ENCODE data around the gene FBXL7. TPM values are rescaled to one million over a fixed set of nuclear protein-coding genes. Genes with fewer than 3 reads are reported as not detected.

Gene FBXL7
- total and polyA plus RNA-seq, 2 of the 8 experiments (the other 6 are each of a cell fraction or from before 2014, with no cell fraction given): 17.7 to 17.8 TPM

DNA sequence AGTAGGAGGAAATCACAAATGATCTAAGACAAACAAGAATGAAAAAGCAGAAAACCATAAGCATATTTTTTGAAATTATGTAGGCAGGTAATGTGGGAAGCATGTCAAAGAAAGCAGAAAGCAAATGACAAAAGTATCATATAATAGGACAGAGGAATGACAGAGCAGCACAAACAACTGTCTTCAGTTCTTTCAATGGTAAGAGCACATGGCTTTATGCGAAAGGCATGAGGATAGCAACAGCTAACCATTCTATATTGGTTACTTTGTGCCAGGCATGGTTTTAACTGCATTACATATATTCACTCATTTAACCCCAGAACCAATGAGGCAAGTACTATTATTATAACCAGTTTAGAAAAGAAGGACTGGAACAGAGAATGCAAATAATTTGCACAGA is 137.4 kb downstream of the FBXL7 start:
- no peak overlapping the region for H3K4me3 ChIP-seq (ENCODE audit: extremely low read depth in 1 of 4, insufficient read depth in 2 of 4, low read depth in 3 of 4, low read length in 4 of 4)
- no peak overlapping the region for H2BK12ac ChIP-seq (ENCODE audit: low read depth, low read length)
- H3K79me1 ChIP-seq (ENCODE audit: low read depth, low read length): no peaks in the 10 kb centered on the region; the same call in 1 of the 2 replicates
- ChIA-PET POLR2A (ENCODE audit: partially characterized antibody) (no interaction called here), CTCF (ENCODE audit: partially characterized antibody) (interaction anchor here (0.9 to 1.2 kb wide), 2 partner anchors 8 to 23 kb away, joined by 3 to 6 read pairs; no protein-coding TSS in a partner anchor)
- no peak overlapping the region for H2BK120ac ChIP-seq (replicated peaks; ENCODE audit: low read depth, low read length)
- no peak for DNase-seq (ENCODE audit: low read depth in 1 of 2, low spot score in 2 of 2)
- TF ChIP-seq RXRA (IDR thresholded peaks at IDR 0.05; ENCODE audit: insufficient read depth, low read depth, low read length): no peak
- no peak for TF ChIP-seq SAP30 (IDR thresholded peaks at IDR 0.05; ENCODE audit: insufficient read depth, insufficient replicate concordance, low read length)
- TF ChIP-seq BACH1 (IDR thresholded peaks at IDR 0.05; ENCODE audit: low read length): no peak
- TF ChIP-seq TBP (IDR thresholded peaks at IDR 0.05; ENCODE audit: low read depth, low read length): no peak
- no peak for TF ChIP-seq ASH2L (IDR thresholded peaks at IDR 0.05; ENCODE audit: low read length)
- TF ChIP-seq SIX5 (IDR thresholded peaks at IDR 0.05; ENCODE audit: low read depth, low read length): no peak
- TF ChIP-seq BCL11A (IDR thresholded peaks at IDR 0.05; ENCODE audit: low read depth in 2 of 2, low read length in 2 of 2): no peak
- no peak for TF ChIP-seq KDM5A (IDR thresholded peaks at IDR 0.05; ENCODE audit: low read length)
- TF ChIP-seq POLR2A (IDR thresholded peaks at IDR 0.05; ENCODE audit: control extremely low read depth in 1 of 2, low read depth in 2 of 2, low read length in 2 of 2): no peak
- TF ChIP-seq, protein P1, sequence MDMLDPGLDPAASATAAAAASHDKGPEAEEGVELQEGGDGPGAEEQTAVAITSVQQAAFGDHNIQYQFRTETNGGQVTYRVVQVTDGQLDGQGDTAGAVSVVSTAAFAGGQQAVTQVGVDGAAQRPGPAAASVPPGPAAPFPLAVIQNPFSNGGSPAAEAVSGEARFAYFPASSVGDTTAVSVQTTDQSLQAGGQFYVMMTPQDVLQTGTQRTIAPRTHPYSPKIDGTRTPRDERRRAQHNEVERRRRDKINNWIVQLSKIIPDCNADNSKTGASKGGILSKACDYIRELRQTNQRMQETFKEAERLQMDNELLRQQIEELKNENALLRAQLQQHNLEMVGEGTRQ (IDR thresholded peaks at IDR 0.05; ENCODE audit: low read length): no peak
- TF ChIP-seq HDAC2 (IDR thresholded peaks at IDR 0.05; ENCODE audit: borderline replicate concordance in 1 of 2, low read depth in 2 of 2, low read length in 2 of 2): no peak
- no peak for TF ChIP-seq KDM1A (IDR thresholded peaks at IDR 0.05; ENCODE audit: borderline replicate concordance, low read length)
- TF ChIP-seq TAF7 (optimal IDR thresholded peaks at IDR 0.05; ENCODE audit: borderline replicate concordance, low read depth, low read length): no peak
- 85% methylated on average over 1 of the region's 1 CpG; no CpG with 5 or more reads in 1 of the 2 experiments for WGBS, 2 experiments (ENCODE audit: extremely low coverage in 1 of 2, insufficient coverage in 1 of 2, insufficient read length in 1 of 2, insufficient replicate concordance in 2 of 2, low coverage in 1 of 2, low lambda C conversion rate in 2 of 2, missing lambda C conversion rate in 1 of 2)
- no peaks in the 10 kb centered on the region for H3K4me1 ChIP-seq (replicated peaks in 1 of 4; ENCODE audit: control insufficient read depth in 3 of 4, insufficient read depth in 4 of 4, low read length in 3 of 4)
- H3K23me2 ChIP-seq (ENCODE audit: low read depth, low read length): no peaks in the 10 kb centered on the region
- H3K56ac ChIP-seq (replicated peaks; ENCODE audit: insufficient read length, low read depth, low read length): no peak overlapping the region
- no peaks in the 10 kb centered on the region for H3K36me3 ChIP-seq (ENCODE audit: control insufficient read depth in 2 of 4, insufficient read depth in 4 of 4, low read length in 3 of 4)
- H3K14ac ChIP-seq (ENCODE audit: insufficient read length): no peak overlapping the region
- H4K5ac ChIP-seq (ENCODE audit: insufficient read length, low read depth, low read length): no peak overlapping the region
- no peak overlapping the region for H3K4me2 ChIP-seq (ENCODE audit: insufficient read depth in 1 of 2, low read depth in 2 of 2, low read length in 2 of 2)
- no peak overlapping the region for H4K8ac ChIP-seq (ENCODE audit: extremely low read depth, insufficient read depth, low read length)
- H3K23ac ChIP-seq (ENCODE audit: insufficient read length): no peak overlapping the region
- no peak overlapping the region for H3K9ac ChIP-seq (replicated peaks in 1 of 4; ENCODE audit: extremely low read depth in 1 of 4, low read depth in 3 of 4, low read length in 3 of 4)
- no peaks in the 10 kb centered on the region for H3K27me3 ChIP-seq (replicated peaks in 1 of 4; ENCODE audit: control insufficient read depth in 3 of 4, extremely low read depth in 1 of 4, insufficient read depth in 3 of 4, low read length in 3 of 4)
- FAIRE-seq: no peak
- no peak overlapping the region for H2AFZ ChIP-seq (ENCODE audit: low read length)
- peaks cover 0 to 6% of the 10 kb centered on the region in 2 experiments; a peak in 1 of 4 replicates for H3K79me2 ChIP-seq (ENCODE audit: control insufficient read depth in 1 of 2, insufficient read depth in 2 of 2, low read length in 2 of 2)
- H3K18ac ChIP-seq (ENCODE audit: extremely low read depth, low read length): no peak overlapping the region
- H2BK15ac ChIP-seq (ENCODE audit: low read length): no peak overlapping the region
- no peak overlapping the region for H2BK5ac ChIP-seq (ENCODE audit: low read depth, low read length)
- H3K9me3 ChIP-seq (ENCODE audit: insufficient read depth in 2 of 2, low read depth in 1 of 2, low read length in 1 of 2): no peaks in the 10 kb centered on the region
- no peak overlapping the region for H3K4ac ChIP-seq (replicated peaks; ENCODE audit: insufficient read length, low read depth, low read length)
- no peak overlapping the region for H2AK5ac ChIP-seq (ENCODE audit: low read depth, low read length)
- H3K27ac ChIP-seq (ENCODE audit: low read depth, low read length): no peak overlapping the region
- H4K20me1 ChIP-seq (replicated peaks in 1 of 2; ENCODE audit: control insufficient read depth in 1 of 2, insufficient read depth in 2 of 2, low read length in 2 of 2): no peaks in the 10 kb centered on the region
- no peak overlapping the region for H4K91ac ChIP-seq (replicated peaks; ENCODE audit: insufficient read length, low read length)
- no peak overlapping the region for H2BK20ac ChIP-seq (ENCODE audit: low read length)

Measured in H1 (cell line).